Stimulated activated CD4-positive, alpha-beta T cell treated with anti-CD3 and anti-CD28 coated beads, Interleukin-4, amount 100 ng/mL, for 4 hours (primary cell): ENCODE data around the gene IQCM.

Source experiments
- DNase-seq, 2 experiments: peaks; one replicate each; pipeline ENCODE4 v3.0.0-alpha.2; 2020

Gene IQCM, protein sequence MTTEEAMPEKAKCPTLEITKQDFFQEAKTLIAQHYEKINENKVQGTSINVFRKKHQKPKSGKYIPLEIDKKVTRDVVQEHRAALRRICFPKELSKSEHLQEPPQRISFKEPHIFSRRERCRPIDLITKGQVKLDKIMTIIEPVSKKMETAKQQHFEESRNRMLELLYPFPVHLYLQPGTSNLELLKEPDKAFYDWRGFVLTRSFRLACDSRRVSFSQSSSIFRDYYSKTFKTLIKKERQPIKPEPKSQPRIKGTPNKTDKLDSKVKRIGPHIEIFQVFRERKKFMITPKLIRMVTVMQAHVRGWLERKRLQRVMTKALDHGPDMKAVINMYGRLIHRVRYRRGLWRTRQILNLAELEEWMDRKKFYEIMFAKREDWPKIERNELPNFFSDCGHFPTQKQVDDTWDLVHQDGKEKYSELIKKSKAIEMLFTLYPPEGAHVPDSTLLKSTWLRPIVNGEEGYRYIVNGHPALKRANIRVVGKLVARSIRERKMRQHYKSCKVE

GRCh38 chr4:149815743-149816142 is at the start of gene IQCM:
Gene IQCM (minus strand): TSS chr4:149815843. CDS start chr4:149742691, 73,152 bp downstream.
- DNase-seq, result no peak

DNA sequence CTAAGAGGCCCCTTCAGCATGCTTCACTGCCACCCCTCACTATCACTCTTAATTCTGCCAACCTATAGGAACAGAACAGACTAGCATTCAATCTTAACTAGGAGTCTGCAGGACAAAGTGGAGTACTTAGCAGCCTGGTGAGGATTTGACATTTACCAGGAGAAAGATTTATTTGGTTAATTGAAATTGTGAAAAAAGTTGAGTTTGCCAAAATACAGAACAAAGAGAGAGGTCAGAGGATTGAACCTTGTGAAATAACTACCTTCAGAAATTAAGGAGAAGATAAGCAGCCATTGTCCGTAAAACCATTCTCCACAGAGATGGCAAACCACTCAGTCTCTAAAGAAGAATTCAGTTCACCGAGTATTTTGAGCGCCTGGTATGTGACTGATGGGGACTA is 41.8 kb upstream of the IQCM start:
- no peak for DNase-seq

GRCh38 chr4:149845743-149846142 is 30.1 kb upstream of the IQCM start:
- no peak for DNase-seq

- no peak for DNase-seq
Observed at GRCh38 chr4:149841686-149842085, 26.0 kb upstream of the IQCM start.

DNA sequence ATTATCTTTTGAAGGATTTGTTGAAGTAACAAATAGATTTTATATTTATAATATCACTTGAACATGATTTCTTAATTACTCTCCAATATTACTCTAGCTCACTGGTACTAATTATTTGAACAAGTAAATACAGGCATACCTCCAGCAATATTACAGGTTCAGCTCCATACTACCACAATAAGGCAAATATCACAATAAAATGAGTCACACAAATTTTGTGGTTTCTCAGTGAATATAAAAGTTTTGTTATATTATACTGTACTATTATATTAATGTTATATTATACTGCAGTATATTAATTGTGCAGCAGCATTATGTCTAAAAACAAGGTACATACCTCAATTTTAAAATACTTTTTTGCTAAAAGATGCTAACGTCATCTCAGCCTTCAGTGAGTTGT is 22.4 kb upstream of the IQCM start:
- DNase-seq, result no peak

DNA sequence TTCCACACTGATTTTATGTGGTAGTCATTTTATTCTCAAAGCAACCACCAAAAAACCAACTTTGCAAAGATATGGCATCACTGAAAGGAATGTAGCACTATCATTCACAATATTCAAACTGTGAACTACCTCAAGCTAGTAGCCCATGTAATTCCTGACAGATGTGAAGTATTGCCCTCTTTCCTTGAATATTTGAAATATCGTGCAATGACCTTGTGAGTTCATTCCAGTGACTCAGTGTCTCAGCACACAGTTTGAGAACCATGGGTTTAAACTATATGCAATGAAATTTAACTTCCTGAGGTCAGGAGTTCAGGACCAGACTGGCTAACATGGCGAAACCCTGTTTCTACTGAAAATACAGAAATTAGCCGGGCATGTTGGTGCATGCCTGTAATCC is 20.9 kb upstream of the IQCM start:
- DNase-seq, result no peak

GRCh38 chr4:149835280-149835679 is 19.6 kb upstream of the IQCM start:
- no peak for DNase-seq

DNA sequence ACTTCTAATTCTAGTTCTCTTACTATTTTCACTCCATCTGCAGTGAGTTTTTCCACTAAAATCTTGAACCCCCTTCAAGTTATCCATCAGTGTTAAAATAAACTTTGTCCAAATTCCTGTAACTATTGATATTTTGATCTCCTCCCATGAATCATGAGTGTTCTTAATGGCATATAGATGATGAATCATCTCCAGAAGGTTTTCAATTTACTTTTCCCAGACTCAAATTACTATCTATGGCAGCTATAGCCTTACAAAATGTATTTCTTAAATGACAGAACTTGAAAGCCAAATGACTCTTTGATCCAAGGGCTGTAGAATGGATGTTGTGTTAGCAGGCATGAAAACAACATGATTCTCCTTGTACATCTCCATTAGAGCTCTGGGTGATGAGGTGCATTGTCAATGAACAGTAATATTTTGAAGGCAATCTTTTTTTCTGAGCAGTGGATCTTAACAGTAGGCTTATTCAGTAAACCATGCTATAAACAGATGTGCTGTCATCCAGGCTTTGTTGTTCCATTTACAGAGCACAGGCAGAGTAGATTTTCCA is 16.1 kb upstream of the IQCM start:
- DNase-seq, result no peak

DNA sequence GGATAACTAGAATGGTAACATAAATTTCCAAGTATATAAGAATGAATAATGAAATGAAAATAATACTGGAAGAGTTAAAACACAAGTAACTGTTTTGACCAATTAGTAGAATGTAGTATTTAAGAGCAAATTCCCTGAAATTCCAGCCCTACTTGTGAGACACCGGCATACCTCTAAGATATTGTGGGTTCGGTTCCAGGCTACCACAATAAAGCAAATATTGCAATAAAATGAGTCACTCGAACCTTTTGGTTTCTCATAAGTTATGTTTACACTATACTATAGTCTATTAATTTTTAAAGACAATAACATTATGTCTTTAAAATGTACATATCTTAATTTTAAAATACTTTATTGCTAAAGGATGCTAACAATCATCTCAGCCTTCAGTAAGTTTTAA is 15.2 kb upstream of the IQCM start:
- DNase-seq, result no peak

- DNase-seq, result no peak
Observed at GRCh38 chr4:149825336-149825735, 9.7 kb upstream of the IQCM start.

GRCh38 chr4:149823769-149824221 is 8.2 kb upstream of the IQCM start:
- DNase-seq, result no peak

DNA sequence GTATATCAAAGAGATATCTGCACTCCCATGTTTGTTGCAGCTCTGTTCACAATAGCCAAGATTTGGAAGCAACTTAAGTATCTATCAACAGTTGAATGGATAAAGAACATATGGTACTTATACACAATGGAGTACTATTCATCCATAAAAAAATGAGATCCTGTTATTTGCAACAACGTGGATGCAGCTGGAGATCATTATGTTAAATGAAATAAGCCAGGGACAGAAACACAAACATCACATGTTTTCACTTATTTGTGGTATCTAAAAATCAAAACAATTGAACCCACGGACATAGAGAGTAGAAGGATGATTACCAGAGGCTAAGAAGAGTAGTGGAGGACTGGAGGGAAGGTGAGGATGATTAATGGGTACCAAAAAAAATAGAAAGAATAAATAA is 14.2 kb downstream of the IQCM start:
- no peak for DNase-seq

GRCh38 chr4:149799546-149799945 is 16.1 kb downstream of the IQCM start:
- no peak for DNase-seq

GRCh38 chr4:149796381-149796780 is 19.3 kb downstream of the IQCM start:
- no peak for DNase-seq

DNA sequence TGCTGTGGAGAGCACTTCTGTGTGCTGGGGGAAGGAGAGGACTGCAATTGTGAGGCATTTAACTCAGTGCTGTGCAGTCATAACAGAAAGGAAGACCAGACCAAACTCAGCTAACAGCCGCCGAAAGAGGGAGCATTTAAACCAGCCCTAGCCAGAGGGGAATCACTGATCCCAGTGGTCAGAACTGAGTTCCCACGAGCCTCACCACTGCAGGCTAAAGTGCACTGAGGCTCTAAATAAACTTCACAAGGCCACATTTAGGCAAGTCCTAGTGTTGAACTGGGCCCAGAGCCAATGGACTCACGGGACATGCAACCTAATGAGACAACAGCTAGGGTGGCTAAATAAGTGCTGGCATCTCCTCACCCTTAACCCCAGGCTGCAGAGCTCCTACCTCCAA is 20.4 kb downstream of the IQCM start:
- no peak for DNase-seq

GRCh38 chr4:149794352-149794751 is 21.3 kb downstream of the IQCM start:
- no peak for DNase-seq

DNA sequence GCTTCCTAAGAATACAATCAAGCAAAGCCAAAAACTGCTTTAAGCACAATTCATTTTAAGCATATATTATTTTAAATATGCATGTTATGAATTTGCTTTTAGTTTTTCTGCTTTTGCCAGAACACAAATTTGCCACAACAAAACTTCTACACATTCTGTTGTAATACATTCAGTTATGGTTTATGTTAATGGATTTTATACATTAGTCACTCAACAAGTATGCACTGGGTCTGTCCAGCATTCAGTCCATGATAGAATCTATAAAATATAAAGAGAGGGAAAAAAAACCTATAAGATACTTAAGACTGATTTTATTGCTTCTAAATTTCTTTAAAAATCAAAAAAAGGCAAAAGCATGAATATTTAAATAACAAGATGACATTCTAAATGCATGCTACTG is 22.2 kb downstream of the IQCM start:
- no peak for DNase-seq

GRCh38 chr4:149791851-149792250 is 23.8 kb downstream of the IQCM start:
- DNase-seq, result no peak

- no peak for DNase-seq
Observed at GRCh38 chr4:149790172-149790907, 25.3 kb downstream of the IQCM start.

DNA sequence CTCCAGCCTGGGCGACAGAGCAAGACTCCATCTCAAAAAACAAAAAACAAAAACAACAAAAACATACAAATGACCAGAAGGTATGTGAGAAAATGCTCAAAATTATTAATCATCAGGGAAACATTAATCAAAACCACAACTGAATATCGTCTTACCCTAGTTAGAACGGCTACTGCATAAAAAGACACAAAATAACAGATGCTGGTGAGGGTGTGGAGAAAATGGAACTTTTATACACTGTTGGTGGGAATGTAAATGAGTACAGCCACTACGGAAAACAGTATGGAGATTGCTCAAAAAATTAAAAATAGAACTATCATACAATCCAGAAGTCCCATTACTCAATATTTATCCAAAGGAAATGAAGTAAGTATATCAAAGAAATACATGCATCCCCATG is 27.3 kb downstream of the IQCM start:
- DNase-seq, result no peak

DNA sequence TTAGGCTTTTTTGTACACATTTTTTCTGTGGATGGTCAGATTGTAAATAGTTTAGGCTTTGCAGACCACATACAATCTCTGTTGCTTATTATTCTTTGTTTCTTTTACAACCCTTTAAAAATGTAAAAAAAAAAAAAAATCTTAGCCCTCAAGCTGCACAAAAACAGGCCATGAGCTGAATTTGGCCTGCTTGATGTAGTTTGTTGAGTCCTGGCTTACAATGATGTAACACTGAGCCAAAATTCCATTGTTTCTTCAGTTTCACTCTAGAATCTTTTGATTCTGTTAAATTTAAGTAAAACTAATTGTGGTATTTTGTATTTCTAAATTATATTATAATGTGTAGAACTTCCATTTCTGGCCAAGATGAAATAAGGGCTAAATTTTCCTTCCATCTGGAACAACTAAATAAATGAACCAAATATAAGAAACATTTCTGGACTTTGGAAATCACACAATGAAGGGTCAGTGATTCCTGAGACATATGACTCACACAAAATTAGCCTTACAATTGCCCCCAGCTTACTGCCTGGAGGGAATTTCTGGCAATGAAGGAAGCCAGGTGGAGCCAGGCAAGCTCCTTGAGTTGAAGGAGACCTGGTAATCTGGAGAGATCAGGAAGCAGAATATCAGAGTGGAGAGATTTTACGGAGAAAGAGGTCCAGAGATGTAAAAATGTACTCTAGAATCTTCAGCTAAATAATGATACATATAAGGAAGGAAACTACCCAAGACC is 29.8 kb downstream of the IQCM start:
- no peak for DNase-seq

DNA sequence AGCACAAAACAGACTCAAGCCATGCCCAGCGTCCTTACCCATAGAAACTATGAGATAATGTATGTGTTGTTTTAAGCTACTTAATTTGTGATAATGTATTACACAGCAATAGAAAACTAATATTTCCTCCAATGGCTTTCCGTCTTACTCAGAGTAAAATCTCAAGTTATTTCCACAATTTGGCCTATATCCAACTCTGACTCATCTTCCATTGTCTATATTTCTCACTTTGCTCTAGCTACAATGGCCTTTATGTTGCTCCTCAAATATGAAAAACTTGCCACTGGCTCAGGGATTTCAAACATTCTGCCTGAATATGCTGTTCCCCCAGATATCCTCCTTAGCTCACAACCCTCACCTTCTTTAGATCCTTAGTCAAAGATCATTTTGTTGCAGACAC is 31.6 kb downstream of the IQCM start:
- DNase-seq, result no peak

GRCh38 chr4:149781150-149781549 is 34.5 kb downstream of the IQCM start:
- no peak for DNase-seq
